GM10847 (cell line): ENCODE data around the gene GAS7.

Experiments
- POLR2A ChIP-seq: IDR thresholded peaks from 2 replicates; pipeline ENCODE4 v1.6.1; 2011; ENCODE audit not compliant: insufficient read length; ENCODE audit errors: extremely low read depth

GAS7 gene

DNA sequence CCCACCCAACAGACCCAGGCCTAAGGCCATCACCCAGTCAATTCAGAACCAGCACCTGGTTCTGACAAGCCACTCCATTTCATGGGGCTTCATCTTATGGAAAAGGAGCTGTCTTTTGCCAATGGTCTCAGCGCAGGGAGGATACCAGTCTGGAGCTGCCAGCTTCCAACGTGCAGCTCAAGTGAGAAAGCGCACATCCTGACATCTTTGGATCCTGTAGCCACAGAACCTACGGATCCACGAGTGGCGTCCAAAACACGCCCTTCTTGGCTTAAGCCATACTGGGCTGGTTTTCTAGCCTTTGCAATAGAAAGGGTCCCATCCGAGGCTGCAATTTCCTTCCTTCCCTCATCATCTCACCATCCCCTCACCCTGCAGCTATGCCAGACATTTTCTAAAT, 101.8 kb downstream of the GAS7 start:
- no peak for TF ChIP-seq POLR2A

DNA sequence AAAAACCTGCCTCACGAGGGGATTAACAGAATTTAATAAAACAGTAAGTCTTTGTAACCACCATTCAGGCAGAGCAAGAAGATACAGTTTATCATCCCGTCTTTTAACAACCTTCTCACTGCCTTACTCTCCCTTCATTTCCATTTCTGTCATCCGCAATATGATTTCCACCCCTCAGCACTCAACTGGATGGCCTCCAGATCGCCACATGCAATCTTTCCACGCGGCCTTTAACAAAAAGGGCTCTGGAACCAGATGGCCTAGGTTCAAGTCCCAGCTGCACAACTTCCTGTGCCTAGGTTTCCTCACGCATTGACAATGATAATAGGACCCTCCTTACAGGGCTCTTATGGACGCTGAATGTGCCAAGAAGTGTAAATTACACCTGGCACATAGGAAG, 103.6 kb downstream of the GAS7 start:
- TF ChIP-seq POLR2A = no peak

DNA sequence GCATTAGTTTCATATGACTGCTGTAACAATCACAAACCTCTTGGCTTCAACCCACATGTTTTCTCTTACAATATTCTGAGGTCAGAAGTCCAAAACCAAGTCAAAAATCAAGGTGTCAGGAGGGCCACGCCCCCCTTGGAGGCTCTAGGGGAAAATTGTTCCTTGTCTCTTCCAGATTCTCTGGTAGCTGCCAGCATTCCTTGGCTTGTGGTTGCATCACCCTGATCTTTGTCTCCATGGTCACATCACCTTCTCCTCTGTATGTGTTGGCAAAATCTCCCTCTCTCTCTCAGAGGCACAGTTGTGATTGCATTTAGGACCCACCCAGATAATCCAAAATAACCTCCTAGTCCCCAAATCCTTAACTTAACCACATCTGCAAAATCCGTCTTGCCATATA, 105.8 kb downstream of the GAS7 start:
- no peak for TF ChIP-seq POLR2A

DNA sequence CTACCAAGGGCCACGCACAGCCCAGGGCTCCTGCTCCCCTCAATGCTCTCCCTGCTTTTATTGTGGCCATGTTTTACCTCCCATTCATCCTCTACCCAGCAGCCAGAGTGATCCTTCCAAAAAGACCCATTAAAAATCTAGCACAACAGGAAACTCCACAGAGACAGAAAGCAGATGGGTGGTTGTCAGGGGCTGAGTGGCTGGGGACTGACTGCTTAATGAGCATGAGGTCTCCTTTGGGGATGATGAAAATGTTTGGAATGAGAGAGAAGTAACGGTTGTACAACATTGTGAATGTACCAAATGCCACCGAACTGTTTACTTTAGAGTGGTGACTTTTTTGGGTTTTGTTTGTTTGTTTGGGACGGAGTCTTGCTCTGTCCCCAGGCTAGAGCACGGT, 107.4 kb downstream of the GAS7 start:
- no peak for TF ChIP-seq POLR2A

DNA sequence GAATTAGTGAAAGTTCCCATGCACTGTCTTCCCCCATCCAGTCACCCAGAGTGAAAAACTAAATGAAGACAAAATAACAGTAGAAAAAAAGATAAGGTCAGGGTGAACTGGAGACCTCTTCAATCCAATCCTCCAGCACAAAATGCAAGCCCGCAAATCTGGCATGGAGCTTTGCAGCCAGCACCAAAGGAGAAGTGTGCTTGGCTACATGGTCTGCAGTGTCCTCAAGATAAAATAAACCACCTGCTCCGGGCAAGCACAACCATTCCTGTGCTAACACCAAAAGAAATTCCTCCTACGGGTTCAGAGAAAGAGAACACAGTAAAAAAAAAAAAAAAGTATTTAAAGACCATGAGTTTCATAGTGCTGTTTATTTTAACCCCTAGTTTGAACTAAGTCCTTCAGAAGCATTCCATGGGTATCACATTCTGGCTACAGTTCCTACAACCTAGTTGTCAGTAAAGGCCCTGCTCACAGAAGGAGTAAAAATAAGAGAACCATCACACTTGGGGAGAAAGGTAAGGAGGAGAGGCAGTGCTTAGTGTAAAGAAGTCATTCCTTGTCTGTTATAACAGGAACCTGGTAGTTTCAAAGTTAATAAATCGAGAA, 109.1 kb downstream of the GAS7 start:
- TF ChIP-seq POLR2A = no peak

DNA sequence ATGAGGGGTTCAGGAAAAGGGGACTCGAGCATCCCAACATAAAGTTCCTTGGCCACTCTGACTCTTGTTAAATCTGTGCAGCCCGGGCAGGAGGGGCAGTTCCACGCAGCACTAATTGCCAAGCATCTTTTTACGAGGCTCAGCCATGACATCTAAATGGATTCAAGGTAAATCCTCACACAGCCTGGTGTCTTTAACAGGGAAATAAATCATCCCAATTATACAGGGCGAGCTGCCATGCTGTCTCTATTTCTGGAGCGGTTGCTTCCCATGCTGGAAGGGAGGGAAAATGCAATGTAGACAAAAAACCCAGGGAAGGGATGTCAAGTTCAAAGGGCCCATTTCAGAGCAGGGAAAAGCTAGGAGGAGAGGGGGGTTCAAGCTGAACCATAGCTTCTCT, 110.0 kb downstream of the GAS7 start:
- TF ChIP-seq POLR2A = no peak

DNA sequence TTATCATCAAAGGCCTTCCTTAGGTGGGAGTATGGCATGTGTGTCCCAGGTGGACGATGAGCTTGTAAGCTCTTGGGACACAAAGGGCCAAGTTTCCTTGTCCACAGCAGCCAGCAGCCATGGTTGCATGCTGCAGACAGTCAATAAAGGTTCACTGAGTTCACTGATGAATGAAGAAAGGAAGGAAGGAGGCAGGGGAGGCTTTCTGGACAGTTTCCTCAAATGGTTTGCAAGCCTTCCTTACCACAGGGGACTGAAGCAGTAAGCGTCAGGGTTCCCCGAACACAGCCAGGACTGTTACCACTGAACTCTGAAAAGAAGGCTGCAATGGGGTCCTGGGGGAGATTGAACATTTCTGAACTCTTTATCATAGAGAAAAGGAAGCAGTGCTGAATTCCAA, 111.1 kb downstream of the GAS7 start:
- no peak for TF ChIP-seq POLR2A

DNA sequence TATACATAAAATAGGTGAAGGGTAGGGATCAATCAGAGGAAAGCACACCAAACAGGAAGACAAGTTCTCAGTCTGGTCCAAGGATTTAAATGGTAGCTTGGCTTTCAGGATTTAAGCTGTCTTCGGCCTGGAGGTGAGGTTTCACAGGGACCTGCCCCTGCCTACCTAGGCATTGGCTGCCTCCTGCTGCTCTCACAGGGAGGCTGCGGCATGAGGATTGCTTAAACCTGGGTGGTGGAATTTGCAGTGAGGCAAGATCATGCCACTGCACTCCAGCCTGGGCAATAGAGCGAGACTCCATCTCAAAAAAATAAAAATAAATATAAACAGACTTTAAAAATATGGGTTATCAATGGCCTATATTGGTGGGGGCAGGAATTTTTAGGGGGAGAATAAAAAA, 114.5 kb downstream of the GAS7 start:
- no peak for TF ChIP-seq POLR2A

DNA sequence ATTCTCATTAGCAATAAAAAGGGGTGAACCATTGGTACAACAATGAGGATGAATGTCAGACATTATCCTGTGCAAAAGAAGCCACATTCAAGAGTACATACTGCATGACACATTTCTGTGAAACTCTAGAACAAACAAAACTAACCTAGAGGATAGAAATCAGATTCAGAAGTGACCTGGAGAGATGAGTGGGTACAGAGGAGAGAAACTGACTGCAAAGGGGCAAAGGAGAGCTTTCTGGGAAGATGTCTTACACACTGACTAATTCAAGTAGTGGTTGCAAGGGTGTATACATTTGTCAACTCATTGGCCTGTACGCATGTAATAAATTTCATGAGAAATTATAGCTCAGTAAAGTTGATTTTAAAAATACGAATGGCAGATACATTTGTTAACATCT, 115.6 kb downstream of the GAS7 start:
- TF ChIP-seq POLR2A = no peak

DNA sequence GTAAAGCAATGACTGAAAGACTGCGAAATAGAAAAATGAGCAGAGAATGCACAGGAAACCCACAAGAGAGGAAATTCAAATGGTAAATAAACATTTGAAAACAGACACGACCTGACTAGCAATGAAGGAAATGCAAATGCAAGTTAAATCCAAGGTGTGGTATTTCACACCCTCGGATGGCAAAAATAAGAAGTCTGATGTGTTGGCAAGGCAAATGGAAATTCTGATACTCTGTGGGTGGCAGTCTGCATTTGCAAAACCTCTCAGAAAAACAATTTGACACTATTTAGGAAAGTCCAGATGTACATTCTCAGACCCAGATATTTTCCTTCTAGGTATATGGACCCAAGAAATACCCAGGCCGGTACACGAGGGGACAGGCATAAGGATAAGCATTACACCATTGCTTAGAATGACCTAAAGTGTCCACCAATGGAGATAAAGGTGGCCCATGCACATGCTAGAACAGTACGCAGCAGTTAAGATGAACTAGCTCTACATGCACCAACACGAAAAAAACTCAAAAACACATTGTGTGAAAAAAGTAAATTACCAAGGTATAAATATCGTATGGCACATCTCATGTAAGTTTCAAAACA, 116.7 kb downstream of the GAS7 start:
- no peak for TF ChIP-seq POLR2A

DNA sequence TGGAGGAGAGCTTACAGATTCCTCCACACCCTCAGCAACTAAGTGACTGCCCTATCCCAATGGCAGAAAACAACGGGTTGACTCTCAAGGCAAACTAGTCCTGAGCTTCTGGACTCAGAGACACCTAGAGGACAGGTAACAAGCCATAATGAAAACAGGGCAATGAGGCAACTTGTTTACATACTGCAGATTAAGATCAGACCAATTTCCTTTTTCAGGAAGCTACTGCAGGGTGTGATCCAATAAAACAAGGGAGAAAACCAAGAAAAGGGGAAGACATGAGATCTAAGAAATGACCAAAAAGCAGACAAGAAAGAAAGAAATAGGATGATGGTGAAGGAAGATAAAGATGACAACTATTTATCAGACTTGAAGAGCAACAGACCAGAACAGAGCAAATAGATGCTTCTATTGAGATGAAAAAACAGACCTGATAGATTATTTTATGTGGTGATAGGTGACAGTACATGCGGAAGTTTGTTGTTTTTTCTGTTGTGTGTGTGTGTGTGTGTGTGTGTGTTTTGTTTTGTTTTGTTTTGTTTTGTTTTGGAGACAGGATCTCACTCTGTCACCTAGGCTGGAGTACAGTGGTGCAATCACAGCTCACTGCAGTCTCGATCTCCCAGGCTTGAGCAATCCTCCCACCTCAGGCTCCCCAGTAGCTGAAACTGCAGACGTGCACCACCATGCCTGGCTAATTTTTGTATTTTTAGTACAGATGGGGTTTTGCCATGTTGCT, 120.7 kb downstream of the GAS7 start:
- TF ChIP-seq POLR2A = no peak

DNA sequence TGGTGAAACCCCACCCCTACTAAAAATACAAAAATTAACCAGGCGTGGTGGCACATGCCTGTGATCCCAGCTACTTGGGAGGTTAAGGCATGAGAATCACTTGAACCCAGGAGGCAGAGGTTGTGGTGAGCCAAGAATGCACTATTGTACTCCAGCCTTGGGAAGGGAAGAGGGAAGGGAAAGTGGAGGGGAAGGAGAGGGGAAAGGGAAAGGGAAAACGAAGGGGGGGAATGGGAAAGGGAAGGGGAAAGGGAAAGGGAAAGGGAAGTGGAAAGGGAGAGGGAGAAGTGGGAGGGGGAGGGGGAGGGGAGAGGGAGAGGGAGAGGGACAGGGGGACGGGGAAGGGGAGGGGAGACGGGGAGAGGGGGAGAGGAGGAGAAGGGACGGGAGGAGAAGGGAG, 122.5 kb downstream of the GAS7 start:
- no peak for TF ChIP-seq POLR2A

DNA sequence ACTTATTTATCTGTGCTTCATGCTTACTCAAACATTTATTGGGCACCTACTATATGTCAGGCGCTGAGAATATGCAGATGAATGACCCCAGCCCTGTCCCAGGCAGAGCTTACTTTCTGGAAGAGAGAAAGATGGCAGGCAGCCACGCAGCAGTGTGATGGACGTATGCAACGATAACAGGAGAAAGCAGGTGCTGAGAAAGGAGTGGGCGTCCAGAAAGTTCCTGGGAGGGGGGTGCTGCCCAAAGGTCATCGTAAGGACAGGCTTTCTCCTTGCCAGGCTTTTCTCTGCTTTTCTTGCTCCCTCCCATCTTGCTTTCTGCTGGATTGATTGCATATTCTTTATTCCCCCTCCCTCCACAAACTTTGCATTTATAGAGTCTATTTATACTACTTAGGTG, 124.5 kb downstream of the GAS7 start:
- TF ChIP-seq POLR2A = no peak

DNA sequence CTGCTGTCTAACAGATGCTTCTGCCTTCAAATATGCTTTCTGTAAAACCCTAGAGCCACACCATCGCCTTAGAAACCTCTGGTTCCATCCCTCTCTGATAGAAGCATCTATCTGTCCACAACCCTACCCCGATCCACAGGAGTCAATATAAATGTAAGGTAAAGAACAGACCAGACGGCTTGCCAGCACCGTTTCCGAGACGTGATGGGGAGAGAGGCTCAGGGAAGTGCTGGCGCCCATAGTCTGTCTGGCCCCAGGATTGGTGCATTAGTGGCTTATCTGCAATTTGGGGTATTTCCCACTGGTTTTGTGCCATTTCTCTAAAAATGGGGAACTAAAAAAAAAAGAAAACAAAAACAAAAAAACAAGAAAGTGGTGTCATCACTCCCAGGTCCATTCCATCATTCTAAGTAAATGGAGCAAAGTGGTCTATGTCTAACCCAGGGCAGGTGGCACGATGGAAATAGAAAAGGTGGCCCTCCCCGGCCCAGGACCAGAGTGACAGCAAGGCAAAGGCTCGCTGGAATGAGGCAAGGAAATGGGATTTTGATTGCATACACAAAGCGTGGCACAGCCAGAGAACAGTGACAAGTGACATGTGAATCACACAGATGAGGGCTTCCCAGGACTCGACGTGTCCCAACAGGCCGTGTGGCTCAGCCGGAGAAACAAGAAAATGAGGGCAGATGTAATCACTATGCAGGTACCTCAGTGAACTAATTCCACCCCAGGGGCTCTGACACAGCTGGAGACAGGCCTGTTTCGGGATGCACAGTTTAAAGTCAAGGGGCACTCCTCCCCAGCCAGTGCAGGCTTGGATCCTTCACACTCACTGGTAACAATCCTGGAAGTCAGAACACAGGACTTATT, 125.6 kb downstream of the GAS7 start:
- TF ChIP-seq POLR2A = no peak

DNA sequence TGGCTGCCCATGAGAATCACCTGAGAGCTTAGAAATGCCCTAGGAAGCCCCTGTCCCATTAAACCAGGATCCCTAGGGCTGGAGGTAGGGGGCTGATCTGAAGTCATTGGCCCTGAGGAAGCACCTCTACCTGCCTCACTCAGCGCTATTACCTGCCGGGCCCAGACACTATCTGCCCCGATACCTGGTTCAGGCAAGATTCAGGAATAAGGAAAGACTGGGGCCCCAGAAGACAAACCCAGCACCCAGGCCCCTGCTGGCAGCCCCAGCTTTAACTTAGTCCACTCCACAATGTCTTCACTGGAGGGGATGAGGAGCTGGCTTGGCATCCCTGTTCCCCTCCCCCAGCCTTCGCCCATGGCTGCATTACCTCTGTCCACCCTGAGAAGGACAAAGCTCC, 126.3 kb downstream of the GAS7 start:
- TF ChIP-seq POLR2A = no peak

DNA sequence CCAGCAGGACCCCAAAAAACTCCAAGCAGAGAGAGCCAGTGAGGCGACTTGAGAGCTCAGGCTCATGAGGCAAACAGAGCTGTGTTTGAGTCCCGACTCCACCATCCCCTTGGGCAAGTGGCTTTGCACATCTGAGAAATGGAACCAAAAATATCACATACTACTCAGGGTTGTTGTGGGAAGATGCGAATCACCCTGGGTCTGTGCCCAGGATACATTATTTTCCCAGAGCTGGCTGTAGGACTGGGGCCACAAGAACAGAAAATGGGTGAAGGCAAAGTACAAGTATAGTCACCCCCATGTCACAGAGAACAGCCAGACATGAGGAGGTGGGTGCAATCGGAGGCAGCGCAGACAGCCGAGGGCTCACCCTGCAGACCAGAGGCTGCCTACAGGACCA, 127.3 kb downstream of the GAS7 start:
- TF ChIP-seq POLR2A = no peak
